Middle frontal gyrus (tissue), 1 donor: ENCODE results near the gene WDR70.
"Not testable (repeated sequence)": the region's sequence is repeated elsewhere in the genome, so short reads cannot be mapped to it uniquely, and the experiment has no call there.

Experiments
- DNase-seq: peaks from one replicate; pipeline ENCODE4 v3.0.0-alpha.2; 2015; ENCODE audit warnings: low spot score; ENCODE audit errors: extremely low spot score

WDR70 gene

GRCh38 chr5:37514946-37515345 lies 135.8 kb downstream of the WDR70 start:
- DNase-seq: no peak

DNA sequence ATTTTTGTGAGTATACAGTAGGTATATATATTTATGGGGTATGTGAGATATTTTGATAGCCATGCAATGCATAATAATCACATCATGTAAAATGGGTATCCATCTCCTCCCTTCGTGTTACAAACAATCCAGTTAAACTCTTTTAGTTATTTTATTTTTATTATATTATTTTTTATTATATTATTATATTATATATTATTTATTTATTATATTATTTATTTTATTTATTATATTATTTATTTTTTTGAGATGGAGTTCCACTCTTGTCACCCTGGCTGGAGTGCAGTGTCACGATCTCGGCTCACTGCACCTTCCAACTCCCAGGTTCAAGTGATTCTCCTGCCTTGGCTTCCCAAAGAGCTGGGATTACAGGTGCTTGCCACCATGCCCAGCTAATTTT lies 138.6 kb downstream of the WDR70 start:
- no peak for DNase-seq

GRCh38 chr5:37518356-37518755 lies 139.2 kb downstream of the WDR70 start:
- DNase-seq: not testable (repeated sequence)

DNA sequence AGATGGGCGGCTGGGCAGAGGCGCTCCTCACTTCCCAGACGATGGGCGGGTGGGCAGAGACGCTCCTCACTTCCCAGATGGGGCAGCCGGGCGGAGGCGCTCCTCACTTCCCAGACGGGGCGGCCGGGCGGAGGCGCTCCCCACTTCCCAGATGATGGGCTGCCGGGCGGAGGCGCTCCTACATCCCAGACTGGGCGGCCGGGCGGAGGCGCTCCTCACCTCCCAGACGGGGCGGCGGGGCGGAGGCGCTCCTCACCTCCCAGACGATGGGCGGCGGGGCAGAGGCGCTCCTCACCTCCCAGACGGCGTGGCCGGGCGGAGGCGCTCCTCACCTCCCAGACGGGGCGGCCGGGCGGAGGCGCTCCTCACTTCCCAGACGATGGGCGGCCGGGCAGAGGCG lies 140.2 kb downstream of the WDR70 start:
- DNase-seq: no peak

DNA sequence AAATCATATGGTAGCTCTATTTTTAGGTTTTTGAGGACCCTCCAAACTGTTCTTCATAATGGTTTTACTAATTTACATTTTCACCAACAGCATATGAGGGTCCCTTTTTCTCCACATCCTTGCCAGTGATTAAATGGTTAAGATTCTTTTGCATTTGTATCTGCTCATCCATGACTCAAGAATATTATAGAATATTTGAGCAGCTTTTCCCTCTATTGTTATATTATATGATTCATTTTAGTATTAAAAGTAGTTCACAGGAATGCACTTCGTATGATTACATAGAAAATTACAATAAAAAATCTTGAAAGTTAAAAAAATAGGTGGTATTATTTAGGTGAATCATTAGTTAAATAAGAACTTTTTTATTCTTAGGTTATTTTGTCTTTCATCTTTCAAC lies 140.7 kb downstream of the WDR70 start:
- DNase-seq: no peak

DNA sequence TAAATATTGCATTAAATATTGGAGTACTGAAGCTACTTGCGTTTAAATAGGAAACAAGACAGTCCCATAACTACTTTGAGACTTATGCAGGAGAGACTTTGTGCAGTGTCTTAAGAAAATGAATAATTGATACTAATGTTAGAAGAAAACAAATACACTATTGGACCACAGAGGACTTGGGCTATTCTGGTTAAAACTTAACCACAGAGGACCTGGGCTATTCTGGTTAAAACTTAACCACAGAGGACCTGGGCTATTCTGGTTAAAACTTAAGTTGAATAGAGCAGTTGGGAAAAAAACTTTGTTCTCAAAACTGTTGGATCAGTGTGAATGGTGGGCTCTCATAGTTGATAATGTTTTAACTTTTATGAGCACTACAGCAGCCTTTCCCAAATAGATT lies 141.7 kb downstream of the WDR70 start:
- DNase-seq: no peak

DNA sequence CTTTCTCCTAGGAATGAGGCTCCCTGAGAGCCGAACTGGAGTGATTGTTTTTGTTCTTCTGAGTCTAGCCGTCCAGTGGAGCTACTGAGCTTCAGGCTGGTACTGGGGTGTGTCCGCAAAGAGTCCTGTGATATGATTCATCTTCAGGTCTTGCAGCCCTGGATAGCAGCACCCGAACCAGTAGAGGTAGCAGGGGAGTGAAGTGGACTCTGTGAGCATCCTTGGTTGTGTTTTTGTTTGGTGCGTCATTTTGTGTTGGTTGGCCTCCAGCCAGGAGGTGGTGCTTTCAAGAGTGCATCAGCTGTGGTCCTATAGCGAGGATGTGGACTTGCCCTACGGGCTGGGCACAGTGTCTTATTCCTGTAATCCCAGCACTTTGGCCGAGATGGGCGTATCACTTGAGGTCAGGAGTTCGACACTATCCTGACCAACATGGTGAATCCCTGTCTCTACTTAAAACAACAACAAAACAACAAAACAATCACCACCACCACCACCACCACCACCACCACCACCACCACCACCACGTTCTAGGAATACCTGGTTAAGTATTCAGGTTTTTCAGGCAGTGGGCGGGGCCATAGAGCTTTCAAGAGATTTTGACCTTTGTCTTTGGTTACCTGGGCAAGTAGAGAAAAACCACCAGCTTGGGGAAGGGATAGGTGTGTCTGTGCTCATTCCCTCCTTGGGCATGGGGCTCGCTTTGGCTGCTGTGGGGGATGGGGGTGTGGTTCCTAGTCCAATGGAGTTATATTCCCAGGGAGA lies 154.0 kb downstream of the WDR70 start:
- no peak for DNase-seq

DNA sequence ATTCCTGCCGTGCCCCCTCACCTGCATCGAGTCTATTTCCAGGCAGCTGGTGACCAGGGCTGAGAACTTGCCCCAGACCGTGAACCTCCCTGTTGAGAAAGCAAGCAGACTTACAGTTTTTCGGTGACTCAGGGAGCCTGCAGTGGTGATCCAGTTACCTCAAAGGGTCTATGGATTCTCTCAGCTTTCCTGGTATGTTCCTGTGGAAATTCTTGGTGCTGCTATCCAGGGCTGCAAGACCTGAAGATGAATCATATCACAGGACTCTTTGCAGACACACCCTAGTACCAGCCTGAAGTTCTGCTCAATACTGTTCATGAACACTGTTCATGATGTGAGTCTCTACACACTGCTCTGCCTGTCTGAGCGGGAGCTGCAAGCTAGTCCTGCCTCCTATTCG lies 154.7 kb downstream of the WDR70 start:
- no peak for DNase-seq

DNA sequence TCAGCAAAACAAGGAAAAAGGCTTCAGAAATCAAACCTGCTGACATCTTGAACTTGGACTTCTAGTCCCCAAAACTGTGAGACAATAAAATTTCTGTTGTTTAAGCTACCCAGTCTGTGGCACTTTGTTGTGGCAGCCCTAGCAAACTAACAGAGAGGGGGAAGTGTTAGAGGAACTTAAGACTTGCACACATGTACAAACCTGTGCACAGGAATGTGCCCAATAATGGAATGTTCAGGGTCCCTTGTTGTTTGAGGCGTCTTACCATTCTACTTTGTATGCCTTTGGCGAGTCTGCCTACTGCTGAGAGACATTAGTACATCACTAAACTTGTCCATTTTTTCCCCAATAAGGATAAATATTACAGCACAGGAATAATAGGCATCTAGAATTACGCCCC lies 160.3 kb downstream of the WDR70 start:
- no peak for DNase-seq

DNA sequence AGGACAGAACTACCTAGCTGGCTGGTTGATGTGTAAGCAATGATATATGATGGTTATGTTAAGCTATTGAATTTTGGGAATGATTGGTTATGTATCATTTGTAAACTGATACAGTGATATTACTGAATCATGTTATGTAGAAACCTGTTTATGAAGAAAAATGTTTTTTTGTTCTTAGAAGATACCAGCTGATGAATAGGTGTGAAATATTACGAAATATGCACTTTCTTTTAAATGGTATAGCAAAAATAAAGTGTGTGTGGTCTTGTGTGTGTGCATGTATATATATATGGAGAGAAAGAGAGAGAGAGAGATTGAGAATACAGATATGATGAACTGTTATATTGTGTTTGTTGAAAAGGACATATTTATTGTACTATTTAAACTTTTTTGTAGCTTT lies 164.1 kb downstream of the WDR70 start:
- no peak for DNase-seq

GRCh38 chr5:37549411-37549810 lies 170.3 kb downstream of the WDR70 start:
- no peak for DNase-seq

GRCh38 chr5:37552161-37552560 lies 173.0 kb downstream of the WDR70 start:
- no peak for DNase-seq

DNA sequence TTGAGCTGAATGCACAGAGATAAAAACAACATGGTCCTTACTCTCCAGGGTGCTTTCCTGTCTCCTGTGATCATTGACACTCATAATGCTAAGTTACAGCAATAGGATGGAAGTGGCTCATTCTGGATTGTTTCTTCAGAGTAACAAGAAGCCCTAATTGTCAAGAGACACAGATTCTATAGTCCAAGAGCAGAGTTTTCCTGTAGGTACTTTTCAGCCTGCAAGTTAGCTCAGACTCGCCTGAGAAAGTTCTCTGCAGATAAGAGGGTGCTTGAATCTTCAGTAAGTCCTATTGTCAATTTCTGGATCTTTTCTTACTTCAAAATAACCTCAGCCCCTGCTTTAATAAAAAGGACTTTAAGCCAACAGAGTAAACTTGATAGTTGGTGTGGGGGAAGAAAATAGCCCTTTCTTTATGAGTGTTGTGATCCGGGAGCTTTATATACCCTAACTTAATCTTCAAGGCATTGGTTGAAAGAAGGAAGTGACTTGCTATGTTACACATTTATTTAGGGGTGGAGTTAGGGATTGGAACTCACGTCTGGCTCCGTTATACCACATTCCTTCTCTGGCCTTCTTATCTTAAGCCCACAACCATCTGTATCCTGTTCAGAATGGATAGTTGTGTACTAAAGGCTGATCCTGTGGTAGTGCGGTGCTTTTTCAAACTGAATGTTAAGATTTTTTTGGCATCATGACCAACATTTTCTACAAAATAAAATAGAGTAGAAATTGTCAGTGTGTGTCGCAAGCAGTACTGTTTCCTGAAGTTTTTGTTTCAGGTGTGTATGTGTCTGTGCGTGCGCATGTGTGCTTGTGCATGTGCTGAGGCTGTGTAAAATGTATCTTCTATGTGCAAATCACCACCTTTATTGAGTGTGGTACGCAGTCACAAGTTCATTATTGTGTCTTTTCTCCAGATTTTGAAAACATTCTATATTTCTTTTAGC lies 173.9 kb downstream of the WDR70 start:
- no peak for DNase-seq

DNA sequence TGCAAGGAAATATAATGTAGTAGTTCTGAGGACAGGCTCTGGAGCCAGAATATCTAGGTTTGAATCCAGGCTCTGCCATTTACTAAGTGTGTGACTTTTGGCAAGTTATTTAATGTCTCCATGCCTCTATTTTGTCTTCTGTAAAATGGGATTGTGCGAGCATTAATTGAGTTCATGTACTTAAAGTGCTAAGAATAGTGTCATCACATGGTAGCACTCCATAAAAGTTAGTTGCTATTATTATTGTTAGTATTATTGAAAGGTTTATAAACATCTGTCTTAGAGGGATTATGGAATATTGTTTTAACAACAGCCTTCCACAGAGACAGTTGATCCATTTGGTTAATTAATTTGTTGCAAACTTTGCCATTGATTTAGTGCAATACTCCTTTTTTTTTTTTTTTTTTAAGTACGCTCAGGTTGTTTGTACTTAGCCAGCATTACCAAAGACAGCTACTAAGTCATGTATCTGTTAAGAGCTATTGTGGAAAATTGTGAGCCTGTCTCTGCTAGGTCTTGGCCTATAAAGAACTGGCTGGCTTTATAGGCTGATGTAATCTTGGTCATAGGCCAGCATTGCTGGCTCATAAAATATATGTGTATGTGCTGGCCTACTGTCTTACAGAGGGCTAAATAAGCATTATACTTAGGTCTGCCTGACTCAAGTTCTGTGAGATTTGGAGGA lies 174.7 kb downstream of the WDR70 start:
- no peak for DNase-seq

- DNase-seq: no peak
Observed at GRCh38 chr5:37554405-37554739, 175.3 kb downstream of the WDR70 start.

GRCh38 chr5:37554938-37555337 lies 175.8 kb downstream of the WDR70 start:
- no peak for DNase-seq

DNA sequence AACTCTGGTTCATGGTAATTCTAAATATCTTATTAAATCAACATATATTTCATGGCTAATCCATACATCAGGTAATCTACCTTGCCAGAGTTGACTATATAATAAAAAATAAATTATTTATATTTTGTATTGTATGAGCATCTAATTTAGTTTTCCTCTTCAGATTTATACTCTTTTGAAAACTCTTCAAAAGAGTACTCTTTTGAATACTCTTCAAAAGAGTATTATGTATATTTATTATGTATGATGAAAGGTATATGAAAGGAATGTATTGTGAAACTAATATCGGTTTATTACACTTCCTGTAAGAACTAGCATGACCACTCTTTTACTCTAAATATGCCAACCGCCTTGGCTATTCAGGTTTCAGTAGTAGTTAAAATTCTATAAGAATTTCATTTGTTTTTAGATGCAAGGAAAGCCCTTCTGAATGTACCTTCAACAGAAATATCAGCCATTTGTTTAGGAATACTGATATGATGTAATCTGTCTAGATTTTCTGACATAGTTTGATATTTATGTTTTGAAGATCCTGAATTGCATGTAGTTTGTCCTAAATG lies 178.7 kb downstream of the WDR70 start:
- no peak for DNase-seq

DNA sequence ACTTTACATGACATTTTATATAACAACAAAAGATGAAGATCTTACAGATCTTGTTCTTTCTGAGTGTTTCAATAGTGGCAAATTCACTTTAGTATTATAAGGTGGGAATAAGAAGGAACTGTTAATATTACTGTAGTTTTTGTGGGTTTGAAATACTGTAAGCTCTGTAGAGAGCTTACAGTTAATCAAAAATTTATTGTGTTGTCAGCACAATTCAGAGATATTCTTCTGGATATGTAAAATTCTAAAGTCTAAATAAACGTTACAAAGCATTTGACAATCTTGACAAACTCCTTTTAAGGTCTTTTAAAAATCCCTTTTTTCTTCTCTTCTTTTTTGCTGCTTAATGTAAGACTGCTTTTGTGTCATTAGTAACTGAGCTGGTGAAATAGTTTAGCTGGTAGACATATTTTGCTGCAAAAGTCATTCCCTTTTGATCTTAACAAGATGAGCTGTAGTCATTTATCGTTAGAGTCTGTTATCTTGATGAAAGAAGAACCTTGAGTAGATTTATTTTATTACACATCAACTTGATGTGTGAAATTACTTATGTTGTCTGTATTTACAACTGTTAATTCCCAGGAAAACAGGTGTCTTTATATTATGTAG lies 186.0 kb downstream of the WDR70 start:
- no peak for DNase-seq

DNA sequence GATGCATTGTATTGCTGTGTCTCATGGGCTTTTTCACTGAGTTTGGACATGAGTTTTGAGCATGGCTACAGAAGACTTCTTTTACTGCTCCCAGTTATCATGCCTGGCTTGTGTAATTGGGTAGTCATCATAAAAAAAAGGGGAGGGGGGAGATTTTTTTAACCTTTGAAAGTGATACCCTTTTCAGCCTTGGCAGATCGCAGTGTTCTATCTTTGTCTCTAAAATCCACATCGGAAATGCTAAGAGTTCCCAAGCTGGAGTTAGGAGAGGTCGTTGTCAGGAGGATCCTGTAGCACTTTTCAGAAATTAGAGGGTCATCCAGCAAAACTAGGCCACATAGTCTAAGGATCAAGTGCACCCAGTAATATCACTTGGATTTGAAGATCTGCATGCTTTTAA lies 188.4 kb downstream of the WDR70 start:
- DNase-seq: no peak

GRCh38 chr5:37568018-37568753 lies 189.1 kb downstream of the WDR70 start:
- no peak for DNase-seq

DNA sequence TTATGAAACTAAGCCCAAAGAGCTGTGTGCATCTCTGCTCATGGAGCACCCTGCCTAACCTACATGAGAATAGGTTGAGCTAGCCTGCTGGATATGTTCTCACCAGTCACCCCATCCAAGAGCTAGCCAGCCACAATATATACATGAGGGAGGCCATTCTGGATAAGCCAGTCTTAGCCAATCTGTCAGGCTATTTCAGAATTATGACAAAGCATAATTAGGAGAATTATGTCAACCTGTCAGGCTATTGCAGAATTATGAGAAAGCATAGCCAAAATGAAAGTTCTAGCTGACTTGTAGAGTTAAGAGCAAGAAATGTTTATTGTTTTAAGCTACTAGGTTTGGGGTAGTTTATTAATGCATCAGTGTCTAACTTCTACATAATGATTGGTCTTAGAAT lies 189.8 kb downstream of the WDR70 start:
- DNase-seq: no peak
